DMS 273 treated with DMSO at 0.1 percent for 48 hours (cell line): ENCODE results near the gene GRIPAP1.

ENCODE experiments used
- DNase-seq: peaks from one replicate; lab custom pipeline; 2025; lab: John Stamatoyannopoulos, UW

GRIPAP1 gene

DNA sequence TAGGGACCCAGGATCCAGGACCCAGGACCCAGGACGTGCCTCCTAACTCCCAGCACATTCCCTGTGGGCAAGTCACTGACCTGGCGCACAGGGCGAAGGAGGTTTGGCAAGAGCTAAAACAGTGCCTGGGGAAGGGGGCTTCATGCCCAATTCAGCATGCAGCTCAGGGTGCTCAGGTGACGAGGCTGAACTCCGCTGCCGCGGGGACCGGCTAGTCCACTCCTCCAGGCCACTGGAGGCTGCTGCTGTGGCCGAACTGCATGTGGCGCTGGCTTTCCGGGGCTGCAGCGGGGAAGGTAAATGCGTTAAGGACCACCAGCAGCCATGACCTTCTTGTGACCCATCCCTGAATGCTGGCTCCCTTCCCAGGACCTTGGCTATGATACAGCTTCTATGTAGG is 78.3 kb downstream of the GRIPAP1 start:
- DNase-seq = no peak
